ENCODE results near the gene PDE4D. TPM values are rescaled to one million over a fixed set of nuclear protein-coding genes. Genes with fewer than 3 reads are reported as not detected.

Gene PDE4D
- total RNA-seq, 1 donor from 2014 or later, result 44.8 TPM

- no peak overlapping the region for H3K4me3 ChIP-seq
- no peak overlapping the region for H3K27ac ChIP-seq
- no peaks in the 10 kb centered on the region for H3K27me3 ChIP-seq
- no peak for DNase-seq (ENCODE audit: low spot score in 2 of 2)
- no peak for TF ChIP-seq CTCF (IDR thresholded peaks at IDR 0.05)
- intact Hi-C loops (cut with DNase I), result no loop called here
- H3K4me1 ChIP-seq, result no peaks in the 10 kb centered on the region
- no peaks in the 10 kb centered on the region for H3K9me3 ChIP-seq
- no peaks in the 10 kb centered on the region for H3K36me3 ChIP-seq
These were observed 66.5 kb downstream of the PDE4D start for GRCh38 chr5:59826996-59827395.

- no peak for DNase-seq (ENCODE audit: low spot score in 2 of 2)
- Histone ChIP-seq H3K36me3 (no peaks in the 10 kb centered on the region), H3K27me3 (no peaks in the 10 kb centered on the region), H3K4me3 (no peak overlapping the region), H3K27ac (no peak overlapping the region), H3K4me1 (no peaks in the 10 kb centered on the region), H3K9me3 (no peaks in the 10 kb centered on the region)
- intact Hi-C loops (cut with DNase I), result no loop called here
- no peak for TF ChIP-seq CTCF (IDR thresholded peaks at IDR 0.05)
These were observed 70.1 kb downstream of the PDE4D start for GRCh38 chr5:59823420-59823819.

GRCh38 chr5:59819806-59820205 lies 73.7 kb downstream of the PDE4D start:
- TF ChIP-seq CTCF (IDR thresholded peaks at IDR 0.05), result no peak
- Histone ChIP-seq H3K36me3 (no peaks in the 10 kb centered on the region), H3K27me3 (no peaks in the 10 kb centered on the region), H3K4me1 (no peaks in the 10 kb centered on the region), H3K27ac (no peak overlapping the region), H3K9me3 (no peaks in the 10 kb centered on the region), H3K4me3 (no peak overlapping the region)
- intact Hi-C loops (cut with DNase I), result loop anchor here (10.0 kb wide), 2 partner anchors 465 to 665 kb away; no protein-coding TSS in a partner anchor
- DNase-seq (ENCODE audit: low spot score in 2 of 2), result no peak

GRCh38 chr5:59817536-59817935 lies 76.0 kb downstream of the PDE4D start:
- H3K27ac ChIP-seq, result no peak overlapping the region
- H3K4me3 ChIP-seq, result no peak overlapping the region
- no peaks in the 10 kb centered on the region for H3K9me3 ChIP-seq
- TF ChIP-seq CTCF (IDR thresholded peaks at IDR 0.05), result no peak
- H3K36me3 ChIP-seq, result no peaks in the 10 kb centered on the region
- no peaks in the 10 kb centered on the region for H3K27me3 ChIP-seq
- DNase-seq (ENCODE audit: low spot score in 2 of 2), result no peak
- H3K4me1 ChIP-seq, result peaks cover 0 to 3% of the 10 kb centered on the region in 2 donors
- intact Hi-C loops (cut with DNase I), result loop anchor here (10.0 kb wide), 2 partner anchors 467 to 667 kb away; no protein-coding TSS in a partner anchor

GRCh38 chr5:59816654-59817300 lies 76.7 kb downstream of the PDE4D start:
- Histone ChIP-seq H3K36me3 (no peaks in the 10 kb centered on the region), H3K4me3 (no peak overlapping the region), H3K9me3 (no peaks in the 10 kb centered on the region), H3K27me3 (no peaks in the 10 kb centered on the region), H3K4me1 (peaks cover 0 to 3% of the 10 kb centered on the region in 2 donors), H3K27ac (no peak overlapping the region)
- TF ChIP-seq CTCF (IDR thresholded peaks at IDR 0.05), result no peak
- no peak for DNase-seq (ENCODE audit: low spot score in 2 of 2)
- intact Hi-C loops (cut with DNase I), result loop anchor here (10.0 kb wide), 2 partner anchors 468 to 668 kb away; no protein-coding TSS in a partner anchor
